Vagina (tissue), 2 donors: ENCODE measurements around the gene LEMD2. TPM values are rescaled to one million over a fixed set of nuclear protein-coding genes. Genes with fewer than 3 reads are reported as not detected.

Source experiments
- DNase-seq, 2 donors: peaks; one replicate each; pipeline ENCODE4 v3.0.0-alpha.2; 2017; ENCODE audit errors: extremely low spot score in 2 of 2
- H3K27ac ChIP-seq: fragments of 200-600 bp; sonication (generic); one replicate; pipeline ENCODE4 v1.5.1; 2019
- H3K27me3 ChIP-seq: fragments of 200-600 bp; sonication (generic); one replicate; pipeline ENCODE4 v1.5.1; 2019
- H3K36me3 ChIP-seq, 2 donors: fragments of 200-600 bp; sonication (generic); one replicate each; pipeline ENCODE4 v1.5.1; 2017 to 2019
- H3K4me1 ChIP-seq: fragments of 200-600 bp; sonication (generic); one replicate; pipeline ENCODE4 v1.5.1; 2019
- H3K4me3 ChIP-seq, 2 donors: fragments of 200-600 bp; sonication (generic); 1 replicate in 1 of 2; 2 replicates in 1 of 2; pipeline ENCODE4 v1.5.1; 2016 to 2019
- H3K9me3 ChIP-seq: fragments of 200-600 bp; sonication (generic); one replicate; pipeline ENCODE4 v1.5.1; 2019
- POLR2A ChIP-seq, 2 donors: fragments of 450-650 bp; IDR thresholded peaks; one replicate each; pipeline ENCODE4 v1.6.1; 2017; ENCODE audit warnings: antibody characterized with exemption in 2 of 2, mild to moderate bottlenecking in 2 of 2, moderate library complexity in 2 of 2
- POLR2AphosphoS5 ChIP-seq, 2 donors: sonication (generic); formaldehyde crosslinking; IDR thresholded peaks; one replicate each; pipeline ENCODE4 v1.9.0; 2017; ENCODE audit warnings: antibody characterized with exemption in 2 of 2, mild to moderate bottlenecking in 2 of 2, low read depth in 1 of 2; ENCODE audit not compliant: insufficient read depth in 1 of 2
- intact Hi-C: fragments of 100-400 bp; cut with DNase I; formaldehyde crosslinking; loops from one replicate; pipeline ENCODE4 v1.15.1; 2023
- total RNA-seq: library from RNA; depleted of rRNA; stranded (reverse); fragments of >200 nt; gene quantifications from one replicate; pipeline ENCODE4 v1.2.3, GENCODE V29; 2016
- TF ChIP-seq, protein P1 (sequence below), 3 experiments: fragments of 450-650 bp in 2 of 3; fragments of 200-600 bp in 1 of 3; sonication (generic) in 1 of 3; IDR thresholded peaks; one replicate each; pipeline ENCODE4 v1.5.1; 2017 to 2019; ENCODE audit warnings: antibody characterized with exemption in 3 of 3, mild to moderate bottlenecking in 2 of 3, moderate library complexity in 2 of 3

Gene LEMD2
- total RNA-seq, 1 donor from 2014 or later: 55.5 TPM

DNA sequence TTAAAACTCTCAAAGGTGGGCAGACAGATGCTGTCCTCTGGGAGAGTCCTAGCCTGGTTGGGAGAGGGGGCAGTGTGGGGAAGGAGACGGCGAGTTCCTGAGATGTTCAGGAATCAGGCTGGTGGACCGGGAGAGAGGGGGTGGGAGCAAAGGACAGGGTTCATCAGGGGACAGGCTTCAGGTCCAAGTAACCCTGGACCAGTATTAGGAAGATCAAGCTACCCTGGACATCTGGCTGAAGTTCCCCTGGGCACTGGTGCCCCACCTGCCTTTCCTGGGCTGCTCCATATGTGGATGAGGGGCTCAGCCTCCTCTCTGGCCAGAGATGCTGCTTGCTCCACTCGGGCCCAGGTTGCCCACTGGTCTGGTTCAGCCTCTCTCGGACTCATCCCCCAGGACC is 41.1 kb downstream of the LEMD2 start:
- intact Hi-C loops: no loop called here
- Histone ChIP-seq H3K4me1 (peaks cover 56% of the 10 kb centered on the region), H3K27ac (no peak overlapping the region), H3K4me3 (no peak overlapping the region), H3K36me3 (no peaks in the 10 kb centered on the region), H3K27me3 (no peaks in the 10 kb centered on the region), H3K9me3 (no peaks in the 10 kb centered on the region)
- DNase-seq: no peak
- TF ChIP-seq POLR2AphosphoS5 (IDR thresholded peaks at IDR 0.05; ENCODE audit: insufficient read depth in 1 of 2, low read depth in 1 of 2) (no peak), POLR2A (IDR thresholded peaks at IDR 0.05) (no peak)
- TF ChIP-seq, protein P1, sequence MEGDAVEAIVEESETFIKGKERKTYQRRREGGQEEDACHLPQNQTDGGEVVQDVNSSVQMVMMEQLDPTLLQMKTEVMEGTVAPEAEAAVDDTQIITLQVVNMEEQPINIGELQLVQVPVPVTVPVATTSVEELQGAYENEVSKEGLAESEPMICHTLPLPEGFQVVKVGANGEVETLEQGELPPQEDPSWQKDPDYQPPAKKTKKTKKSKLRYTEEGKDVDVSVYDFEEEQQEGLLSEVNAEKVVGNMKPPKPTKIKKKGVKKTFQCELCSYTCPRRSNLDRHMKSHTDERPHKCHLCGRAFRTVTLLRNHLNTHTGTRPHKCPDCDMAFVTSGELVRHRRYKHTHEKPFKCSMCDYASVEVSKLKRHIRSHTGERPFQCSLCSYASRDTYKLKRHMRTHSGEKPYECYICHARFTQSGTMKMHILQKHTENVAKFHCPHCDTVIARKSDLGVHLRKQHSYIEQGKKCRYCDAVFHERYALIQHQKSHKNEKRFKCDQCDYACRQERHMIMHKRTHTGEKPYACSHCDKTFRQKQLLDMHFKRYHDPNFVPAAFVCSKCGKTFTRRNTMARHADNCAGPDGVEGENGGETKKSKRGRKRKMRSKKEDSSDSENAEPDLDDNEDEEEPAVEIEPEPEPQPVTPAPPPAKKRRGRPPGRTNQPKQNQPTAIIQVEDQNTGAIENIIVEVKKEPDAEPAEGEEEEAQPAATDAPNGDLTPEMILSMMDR (IDR thresholded peaks at IDR 0.05): no peak

- TF ChIP-seq, protein P1 (IDR thresholded peaks at IDR 0.05): no peak
- TF ChIP-seq POLR2AphosphoS5 (IDR thresholded peaks at IDR 0.05; ENCODE audit: insufficient read depth in 1 of 2, low read depth in 1 of 2) (peak in 1 of 2 donors; percentile 71), POLR2A (IDR thresholded peaks at IDR 0.05) (no peak)
- Histone ChIP-seq H3K36me3 (no peaks in the 10 kb centered on the region), H3K27me3 (no peaks in the 10 kb centered on the region), H3K4me1 (peaks cover 46% of the 10 kb centered on the region), H3K9me3 (no peaks in the 10 kb centered on the region), H3K27ac (peak within 1 kb of the TSS; percentile 73), H3K4me3 (peak within 1 kb of the TSS; percentile 21 to 28)
- no peak for DNase-seq
- intact Hi-C loops: no loop called here
Measured at GRCh38 chr6:33746651-33747100, 42.3 kb downstream of the LEMD2 start, which contains the start of gene IP6K3. IP6K3 (minus strand) TSS chr6:33746905; CDS start chr6:33735476, 11,429 bp downstream.

- H3K36me3 ChIP-seq: no peaks in the 10 kb centered on the region
- H3K9me3 ChIP-seq: no peaks in the 10 kb centered on the region
- H3K4me3 ChIP-seq: peak overlapping the region; percentile 21 to 28
- intact Hi-C loops: no loop called here
- H3K4me1 ChIP-seq: peaks cover 40% of the 10 kb centered on the region
- H3K27me3 ChIP-seq: no peaks in the 10 kb centered on the region
- TF ChIP-seq POLR2A (IDR thresholded peaks at IDR 0.05) (no peak), POLR2AphosphoS5 (IDR thresholded peaks at IDR 0.05; ENCODE audit: insufficient read depth in 1 of 2, low read depth in 1 of 2) (peak in 1 of 2 donors; percentile 59)
- TF ChIP-seq, protein P1 (IDR thresholded peaks at IDR 0.05): no peak
- peak overlapping the region; percentile 73 for H3K27ac ChIP-seq
- no peak for DNase-seq
Measured at GRCh38 chr6:33746036-33746600, 42.8 kb downstream of the LEMD2 start.

DNA sequence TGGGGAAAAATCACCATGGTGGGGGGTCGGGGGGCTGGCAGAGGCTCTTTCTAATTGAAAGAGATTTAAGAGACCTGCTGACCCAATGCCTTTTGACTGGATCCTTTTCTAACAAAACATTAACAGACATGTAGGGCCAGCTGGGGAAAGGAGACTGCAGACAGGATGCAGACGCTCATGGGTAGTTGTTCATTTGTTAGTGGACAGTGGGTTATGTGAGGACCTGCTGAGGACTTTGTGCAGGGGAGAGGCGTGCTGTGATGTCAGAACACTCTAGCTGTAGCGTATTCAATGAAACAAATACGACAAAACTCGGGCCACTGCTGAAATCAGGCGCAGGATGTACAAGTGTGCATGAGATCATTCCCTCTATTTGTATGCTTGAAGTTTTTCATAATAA is 43.4 kb downstream of the LEMD2 start:
- Histone ChIP-seq H3K36me3 (no peaks in the 10 kb centered on the region), H3K9me3 (no peaks in the 10 kb centered on the region), H3K4me3 (peak overlapping the region in 1 of 2 donors; percentile 28), H3K4me1 (peaks cover 35% of the 10 kb centered on the region), H3K27ac (peak overlapping the region; percentile 73), H3K27me3 (no peaks in the 10 kb centered on the region)
- intact Hi-C loops: no loop called here
- no peak for DNase-seq
- TF ChIP-seq POLR2A (IDR thresholded peaks at IDR 0.05) (no peak), POLR2AphosphoS5 (IDR thresholded peaks at IDR 0.05; ENCODE audit: insufficient read depth in 1 of 2, low read depth in 1 of 2) (no peak)
- TF ChIP-seq, protein P1 (IDR thresholded peaks at IDR 0.05): no peak

DNA sequence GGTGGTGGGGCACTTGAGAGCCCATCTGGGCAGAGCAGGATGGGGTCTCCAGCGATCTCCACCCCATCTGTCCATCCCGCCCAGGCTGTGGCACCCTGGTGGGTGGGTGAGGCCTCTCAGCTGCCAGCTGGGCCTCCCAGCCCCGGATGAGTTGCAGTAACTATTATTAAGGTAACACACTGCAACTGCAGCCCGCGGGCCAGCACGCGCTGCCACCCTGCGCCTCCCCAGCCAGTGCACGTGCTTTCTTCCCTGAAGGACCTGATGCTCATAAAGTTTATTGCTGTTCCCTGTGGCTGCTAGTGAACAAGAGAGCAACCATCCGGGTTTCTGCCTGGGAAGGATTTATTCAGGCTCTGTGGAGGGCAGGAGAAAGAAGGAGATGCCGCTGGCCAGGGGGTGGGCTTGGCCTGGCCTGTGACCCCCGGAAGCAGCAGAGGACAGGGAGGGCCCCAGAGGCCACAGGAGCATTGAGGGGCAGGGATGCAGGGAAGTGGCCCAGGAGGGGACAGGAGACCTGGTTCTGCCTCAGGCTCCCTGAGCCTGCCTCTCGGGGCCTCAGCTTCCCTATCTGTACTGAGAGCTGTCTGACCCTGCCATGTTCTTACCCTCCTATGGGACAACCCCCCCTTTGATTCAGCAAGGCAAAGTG is 43.9 kb downstream of the LEMD2 start:
- peaks cover 35% of the 10 kb centered on the region for H3K4me1 ChIP-seq
- TF ChIP-seq, protein P1 (IDR thresholded peaks at IDR 0.05): no peak
- peak in 1 of 2 donors; percentile 78 for TF ChIP-seq POLR2AphosphoS5 (IDR thresholded peaks at IDR 0.05; ENCODE audit: insufficient read depth in 1 of 2, low read depth in 1 of 2)
- peak overlapping the region; percentile 73 for H3K27ac ChIP-seq
- no peaks in the 10 kb centered on the region for H3K9me3 ChIP-seq
- H3K27me3 ChIP-seq: no peaks in the 10 kb centered on the region
- no peak for DNase-seq
- intact Hi-C loops: no loop called here
- H3K36me3 ChIP-seq: no peaks in the 10 kb centered on the region
- no peak overlapping the region for H3K4me3 ChIP-seq
